ENCODE measurements around the gene RBM47.

DNA sequence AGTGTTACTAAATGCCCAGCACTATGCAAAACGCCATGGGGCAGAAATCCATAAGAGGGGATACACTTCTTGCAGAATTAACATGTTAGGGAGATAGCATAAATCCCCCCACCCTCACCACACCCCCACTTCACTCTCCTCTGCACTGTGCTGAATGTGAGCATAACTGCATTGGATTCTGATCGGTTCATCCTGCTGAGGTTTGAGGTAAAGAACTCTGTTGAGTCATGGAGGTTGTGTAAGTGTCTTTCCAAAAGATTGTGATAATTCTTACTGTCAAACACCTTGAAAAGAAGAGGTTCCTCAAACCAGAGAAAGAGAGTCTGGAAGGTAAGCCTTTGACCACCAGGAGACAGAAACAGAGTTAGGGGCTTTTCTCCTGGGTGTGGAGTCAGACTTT lies 43.6 kb downstream of the RBM47 start:
- TF ChIP-seq, protein P1, sequence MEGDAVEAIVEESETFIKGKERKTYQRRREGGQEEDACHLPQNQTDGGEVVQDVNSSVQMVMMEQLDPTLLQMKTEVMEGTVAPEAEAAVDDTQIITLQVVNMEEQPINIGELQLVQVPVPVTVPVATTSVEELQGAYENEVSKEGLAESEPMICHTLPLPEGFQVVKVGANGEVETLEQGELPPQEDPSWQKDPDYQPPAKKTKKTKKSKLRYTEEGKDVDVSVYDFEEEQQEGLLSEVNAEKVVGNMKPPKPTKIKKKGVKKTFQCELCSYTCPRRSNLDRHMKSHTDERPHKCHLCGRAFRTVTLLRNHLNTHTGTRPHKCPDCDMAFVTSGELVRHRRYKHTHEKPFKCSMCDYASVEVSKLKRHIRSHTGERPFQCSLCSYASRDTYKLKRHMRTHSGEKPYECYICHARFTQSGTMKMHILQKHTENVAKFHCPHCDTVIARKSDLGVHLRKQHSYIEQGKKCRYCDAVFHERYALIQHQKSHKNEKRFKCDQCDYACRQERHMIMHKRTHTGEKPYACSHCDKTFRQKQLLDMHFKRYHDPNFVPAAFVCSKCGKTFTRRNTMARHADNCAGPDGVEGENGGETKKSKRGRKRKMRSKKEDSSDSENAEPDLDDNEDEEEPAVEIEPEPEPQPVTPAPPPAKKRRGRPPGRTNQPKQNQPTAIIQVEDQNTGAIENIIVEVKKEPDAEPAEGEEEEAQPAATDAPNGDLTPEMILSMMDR (conservative IDR thresholded peaks at IDR 0.05; ENCODE audit: low read depth, low read length), result no peak
- TF ChIP-seq RAD21 (IDR thresholded peaks at IDR 0.05; ENCODE audit: low read length) (no peak), POLR2A (IDR thresholded peaks at IDR 0.05; ENCODE audit: low read depth, low read length) (no peak), RCOR1 (IDR thresholded peaks at IDR 0.05; ENCODE audit: insufficient replicate concordance, low read length) (no peak), BHLHE40 (IDR thresholded peaks at IDR 0.05; ENCODE audit: low read depth, low read length) (no peak), CHD1 (IDR thresholded peaks at IDR 0.05; ENCODE audit: low read depth, low read length) (no peak)
- TF ChIP-seq, protein P2, sequence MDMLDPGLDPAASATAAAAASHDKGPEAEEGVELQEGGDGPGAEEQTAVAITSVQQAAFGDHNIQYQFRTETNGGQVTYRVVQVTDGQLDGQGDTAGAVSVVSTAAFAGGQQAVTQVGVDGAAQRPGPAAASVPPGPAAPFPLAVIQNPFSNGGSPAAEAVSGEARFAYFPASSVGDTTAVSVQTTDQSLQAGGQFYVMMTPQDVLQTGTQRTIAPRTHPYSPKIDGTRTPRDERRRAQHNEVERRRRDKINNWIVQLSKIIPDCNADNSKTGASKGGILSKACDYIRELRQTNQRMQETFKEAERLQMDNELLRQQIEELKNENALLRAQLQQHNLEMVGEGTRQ (IDR thresholded peaks at IDR 0.05; ENCODE audit: low read depth, low read length), result no peak
